Erythroblast (primary cell): ENCODE measurements around the gene PIWIL4.

Experiments
- GATA1 ChIP-seq: IDR thresholded peaks from 2 replicates; pipeline ENCODE4 v1.6.1; 2011; ENCODE audit warnings: low read depth, mild to moderate bottlenecking, control low read depth, low read length, moderate library complexity
- POLR2A ChIP-seq: IDR thresholded peaks from 2 replicates; pipeline ENCODE4 v1.6.1; 2011; ENCODE audit warnings: mild to moderate bottlenecking, low read length

GRCh38 chr11:94518300-94518699 is 48.9 kb upstream of the PIWIL4 start:
- TF ChIP-seq POLR2A (no peak), GATA1 (no peak)
